ENCODE results near the gene TTC12.

TTC12 gene

GRCh38 chr11:113317339-113317738 is 3.0 kb downstream of the TTC12 start:
- Histone ChIP-seq H3K4me1 (no peaks in the 10 kb centered on the region), H3K9me3 (no peaks in the 10 kb centered on the region), H3K4me3 (no peak overlapping the region), H3K27me3 (ENCODE audit: low read depth) (no peaks in the 10 kb centered on the region), H3K36me3 (replicated peaks) (no peaks in the 10 kb centered on the region)
- in situ Hi-C loops (cut with MboI; ENCODE audit: low sequenced_read_pairs): loop anchor here (10.0 kb wide), 1 partner anchor 217 kb away; no protein-coding TSS in a partner anchor
- no peak for DNase-seq (ENCODE audit: low spot score in 2 of 2)

GRCh38 chr11:113319085-113319484 is 4.7 kb downstream of the TTC12 start:
- no peaks in the 10 kb centered on the region for H3K36me3 ChIP-seq (replicated peaks)
- no peak overlapping the region for H3K4me3 ChIP-seq
- H3K9me3 ChIP-seq: no peaks in the 10 kb centered on the region
- H3K27me3 ChIP-seq (ENCODE audit: low read depth): no peaks in the 10 kb centered on the region
- in situ Hi-C loops (cut with MboI; ENCODE audit: low sequenced_read_pairs): loop anchor here (10.0 kb wide), 1 partner anchor 216 kb away; no protein-coding TSS in a partner anchor
- no peaks in the 10 kb centered on the region for H3K4me1 ChIP-seq
- no peak for DNase-seq (ENCODE audit: low spot score in 2 of 2)

- in situ Hi-C loops (cut with MboI; ENCODE audit: low sequenced_read_pairs): no loop called here
Observed at GRCh38 chr11:113322158-113322557, 7.8 kb downstream of the TTC12 start.

GRCh38 chr11:113324250-113324649 is 9.9 kb downstream of the TTC12 start:
- H3K4me3 ChIP-seq: no peak overlapping the region
- in situ Hi-C loops (cut with MboI; ENCODE audit: low sequenced_read_pairs): no loop called here
- H3K9me3 ChIP-seq: no peaks in the 10 kb centered on the region

More at GRCh38 chr11:113322158-113322557, 7.8 kb downstream of the TTC12 start:
- Histone ChIP-seq H3K36me3 (replicated peaks) (no peaks in the 10 kb centered on the region), H3K4me1 (no peaks in the 10 kb centered on the region), H3K27me3 (ENCODE audit: low read depth) (peaks cover 3% of the 10 kb centered on the region; the same call in 1 of the 2 replicates), H3K9me3 (no peaks in the 10 kb centered on the region), H3K4me3 (no peak overlapping the region)
- DNase-seq (ENCODE audit: low spot score in 2 of 2): no peak

GRCh38 chr11:113329725-113330124 is 15.3 kb downstream of the TTC12 start:
- Histone ChIP-seq H3K9me3 (no peaks in the 10 kb centered on the region), H3K27me3 (ENCODE audit: low read depth) (peaks cover 3% of the 10 kb centered on the region; the same call in 1 of the 2 replicates), H3K4me1 (no peaks in the 10 kb centered on the region), H3K36me3 (replicated peaks) (no peaks in the 10 kb centered on the region), H3K4me3 (no peak overlapping the region)
- in situ Hi-C loops (cut with MboI; ENCODE audit: low sequenced_read_pairs): no loop called here
- no peak for DNase-seq (ENCODE audit: low spot score in 2 of 2)

More at GRCh38 chr11:113324250-113324649, 9.9 kb downstream of the TTC12 start:
- no peaks in the 10 kb centered on the region for H3K4me1 ChIP-seq
- peaks cover 3% of the 10 kb centered on the region; the same call in 1 of the 2 replicates for H3K27me3 ChIP-seq (ENCODE audit: low read depth)
- no peak for DNase-seq (ENCODE audit: low spot score in 2 of 2)
- H3K36me3 ChIP-seq (replicated peaks): no peaks in the 10 kb centered on the region

- in situ Hi-C loops (cut with MboI; ENCODE audit: low sequenced_read_pairs): no loop called here
- DNase-seq (ENCODE audit: low spot score in 2 of 2): no peak
- Histone ChIP-seq H3K4me1 (no peaks in the 10 kb centered on the region), H3K27me3 (ENCODE audit: low read depth) (peaks cover 3% of the 10 kb centered on the region; the same call in 1 of the 2 replicates), H3K36me3 (replicated peaks) (no peaks in the 10 kb centered on the region), H3K9me3 (no peaks in the 10 kb centered on the region), H3K4me3 (no peak overlapping the region)
Observed at GRCh38 chr11:113331441-113331840, 17.1 kb downstream of the TTC12 start.

GRCh38 chr11:113332023-113332422 is 17.6 kb downstream of the TTC12 start:
- DNase-seq (ENCODE audit: low spot score in 2 of 2): no peak

GRCh38 chr11:113332638-113333329 is 18.4 kb downstream of the TTC12 start:
- in situ Hi-C loops (cut with MboI; ENCODE audit: low sequenced_read_pairs): no loop called here

More at GRCh38 chr11:113332023-113332422, 17.6 kb downstream of the TTC12 start:
- in situ Hi-C loops (cut with MboI; ENCODE audit: low sequenced_read_pairs): no loop called here
- Histone ChIP-seq H3K36me3 (replicated peaks) (no peaks in the 10 kb centered on the region), H3K4me1 (no peaks in the 10 kb centered on the region), H3K4me3 (no peak overlapping the region), H3K9me3 (no peaks in the 10 kb centered on the region), H3K27me3 (ENCODE audit: low read depth) (peaks cover 2% of the 10 kb centered on the region; the same call in 1 of the 2 replicates)

GRCh38 chr11:113334183-113334582 is 19.8 kb downstream of the TTC12 start:
- in situ Hi-C loops (cut with MboI; ENCODE audit: low sequenced_read_pairs): no loop called here
- Histone ChIP-seq H3K4me3 (no peak overlapping the region), H3K9me3 (no peaks in the 10 kb centered on the region), H3K36me3 (replicated peaks) (no peaks in the 10 kb centered on the region), H3K27me3 (ENCODE audit: low read depth) (no peaks in the 10 kb centered on the region), H3K4me1 (no peaks in the 10 kb centered on the region)
- DNase-seq (ENCODE audit: low spot score in 2 of 2): no peak

More at GRCh38 chr11:113332638-113333329, 18.4 kb downstream of the TTC12 start:
- Histone ChIP-seq H3K36me3 (replicated peaks) (no peaks in the 10 kb centered on the region), H3K4me3 (no peak overlapping the region), H3K27me3 (ENCODE audit: low read depth) (no peaks in the 10 kb centered on the region), H3K4me1 (no peaks in the 10 kb centered on the region), H3K9me3 (no peaks in the 10 kb centered on the region)
- no peak for DNase-seq (ENCODE audit: low spot score in 2 of 2)

GRCh38 chr11:113338730-113339129 is 24.3 kb downstream of the TTC12 start:
- DNase-seq (ENCODE audit: low spot score in 2 of 2): no peak
- H3K4me3 ChIP-seq: no peak overlapping the region
- H3K4me1 ChIP-seq: no peaks in the 10 kb centered on the region
- H3K27me3 ChIP-seq (ENCODE audit: low read depth): no peaks in the 10 kb centered on the region
- no peaks in the 10 kb centered on the region for H3K36me3 ChIP-seq (replicated peaks)
- in situ Hi-C loops (cut with MboI; ENCODE audit: low sequenced_read_pairs): no loop called here
- no peaks in the 10 kb centered on the region for H3K9me3 ChIP-seq

GRCh38 chr11:113339929-113340589 is 25.7 kb downstream of the TTC12 start:
- Histone ChIP-seq H3K4me3 (no peak overlapping the region), H3K9me3 (no peaks in the 10 kb centered on the region), H3K4me1 (no peaks in the 10 kb centered on the region), H3K36me3 (replicated peaks) (no peaks in the 10 kb centered on the region), H3K27me3 (ENCODE audit: low read depth) (peaks cover 8% of the 10 kb centered on the region; the same call in 1 of the 2 replicates)
- in situ Hi-C loops (cut with MboI; ENCODE audit: low sequenced_read_pairs): no loop called here
- no peak for DNase-seq (ENCODE audit: low spot score in 2 of 2)

- in situ Hi-C loops (cut with MboI; ENCODE audit: low sequenced_read_pairs): no loop called here
- H3K36me3 ChIP-seq (replicated peaks): no peaks in the 10 kb centered on the region
- H3K9me3 ChIP-seq: no peaks in the 10 kb centered on the region
- no peaks in the 10 kb centered on the region for H3K4me1 ChIP-seq
- H3K27me3 ChIP-seq (ENCODE audit: low read depth): peaks cover 8% of the 10 kb centered on the region; the same call in 1 of the 2 replicates
- H3K4me3 ChIP-seq: no peak overlapping the region
- DNase-seq (ENCODE audit: low spot score in 2 of 2): no peak
Observed at GRCh38 chr11:113341388-113342165, 27.2 kb downstream of the TTC12 start.

GRCh38 chr11:113345978-113346377 is 31.6 kb downstream of the TTC12 start:
- Histone ChIP-seq H3K9me3 (no peaks in the 10 kb centered on the region), H3K36me3 (replicated peaks) (no peaks in the 10 kb centered on the region), H3K4me3 (no peak overlapping the region), H3K27me3 (ENCODE audit: low read depth) (peaks cover 8% of the 10 kb centered on the region; the same call in 1 of the 2 replicates), H3K4me1 (no peaks in the 10 kb centered on the region)
- DNase-seq (ENCODE audit: low spot score in 2 of 2): no peak
- in situ Hi-C loops (cut with MboI; ENCODE audit: low sequenced_read_pairs): no loop called here

All from HAP-1 (cell line).